GM19035 (cell line): ENCODE measurements around the gene IRF8.
"Not testable (repeated sequence)": the region's sequence is repeated elsewhere in the genome, so short reads cannot be mapped to it uniquely, and the experiment has no call there.

Source experiments
- ATAC-seq: cut with Tn5 transposase; IDR thresholded peaks from one replicate; pipeline ENCODE4 v1.9.1; 2021; ENCODE audit not compliant: unreplicated experiment

IRF8 gene

DNA sequence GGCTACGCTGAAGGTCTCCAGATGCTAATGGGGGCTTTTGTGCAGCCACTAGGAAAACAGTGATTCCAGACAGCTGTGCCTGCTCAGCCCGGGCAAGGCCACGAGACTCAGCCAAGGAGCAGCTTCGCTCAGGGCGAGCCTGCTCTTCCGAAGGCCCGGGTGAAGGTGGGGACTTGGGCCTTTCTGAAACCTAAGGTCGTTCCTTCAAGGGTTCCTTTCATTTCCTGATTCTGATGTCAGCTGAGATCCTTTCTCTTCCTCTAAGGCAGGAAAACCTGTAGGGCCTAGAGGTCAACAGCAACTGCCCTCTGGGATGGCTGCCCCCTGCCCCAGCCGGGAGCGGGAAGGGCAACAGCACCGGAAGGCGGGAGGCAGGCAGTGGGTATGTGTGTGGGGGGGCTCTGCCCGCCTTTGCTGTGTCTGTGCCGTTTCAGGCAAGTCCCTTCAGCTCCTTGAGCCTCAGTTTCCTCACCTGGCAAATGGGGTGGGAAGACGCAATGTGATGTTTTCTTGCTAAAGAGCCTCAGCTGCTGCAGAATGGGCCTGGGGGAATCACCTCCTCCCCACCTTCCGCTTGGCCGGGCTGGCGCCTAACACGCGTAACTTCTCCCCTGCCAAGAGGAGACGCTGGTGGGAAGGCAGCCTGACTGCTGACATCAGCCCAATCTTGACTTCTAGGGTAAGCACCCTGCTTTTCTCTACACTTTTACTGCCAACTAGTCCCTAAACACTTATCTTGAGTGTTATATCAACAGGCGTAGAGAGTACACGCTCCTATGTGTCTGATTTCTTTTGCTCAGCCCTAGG lies 32.8 kb downstream of the IRF8 start:
- no peak for ATAC-seq

DNA sequence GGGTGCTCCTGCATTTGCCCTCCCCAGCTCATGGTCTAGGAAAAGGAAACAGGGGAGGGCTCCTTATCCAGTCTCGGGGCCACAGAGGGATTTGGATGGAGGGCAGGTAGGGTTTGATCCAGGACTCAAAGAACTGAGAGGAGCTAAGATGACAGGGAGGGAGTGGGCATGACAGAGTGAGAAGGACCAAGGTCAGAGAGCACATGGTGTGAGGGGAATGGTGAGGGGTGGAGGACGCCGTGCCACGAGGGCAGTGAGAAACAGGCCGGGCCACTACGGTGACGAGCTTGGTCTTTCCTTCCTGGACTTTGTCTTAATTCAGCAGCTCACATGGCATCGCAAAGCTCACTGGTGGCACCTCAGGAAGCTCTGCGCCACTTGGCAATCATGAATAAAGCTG lies 35.2 kb downstream of the IRF8 start:
- no peak for ATAC-seq

DNA sequence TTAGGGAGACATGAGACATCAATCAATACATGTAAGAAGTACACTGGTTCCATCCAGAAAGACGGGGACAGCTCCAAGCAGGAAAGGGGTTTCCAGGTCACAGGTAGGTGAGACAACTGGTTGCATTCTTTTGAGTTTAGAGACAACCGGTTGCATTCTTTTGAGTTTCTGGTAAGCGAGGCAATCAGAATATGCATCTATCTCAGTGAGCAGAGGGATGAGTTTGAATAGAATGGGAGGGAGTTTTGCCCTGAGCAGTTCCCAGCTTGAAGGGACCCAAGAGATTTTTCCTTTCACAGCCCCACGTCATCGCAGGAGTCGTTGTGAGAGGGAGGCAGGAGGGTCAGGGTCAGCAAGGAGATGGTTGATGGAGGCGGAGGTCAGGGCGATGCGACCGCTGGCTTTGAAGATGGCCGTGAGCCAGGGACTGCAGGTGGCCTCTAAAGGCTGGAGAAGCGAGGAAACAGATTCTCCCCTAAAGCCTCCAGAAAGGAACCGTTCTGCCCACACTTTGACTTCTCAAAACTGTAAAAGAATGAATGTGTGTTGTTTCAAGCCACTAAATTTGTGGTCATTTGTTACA lies 36.5 kb downstream of the IRF8 start:
- no peak for ATAC-seq

DNA sequence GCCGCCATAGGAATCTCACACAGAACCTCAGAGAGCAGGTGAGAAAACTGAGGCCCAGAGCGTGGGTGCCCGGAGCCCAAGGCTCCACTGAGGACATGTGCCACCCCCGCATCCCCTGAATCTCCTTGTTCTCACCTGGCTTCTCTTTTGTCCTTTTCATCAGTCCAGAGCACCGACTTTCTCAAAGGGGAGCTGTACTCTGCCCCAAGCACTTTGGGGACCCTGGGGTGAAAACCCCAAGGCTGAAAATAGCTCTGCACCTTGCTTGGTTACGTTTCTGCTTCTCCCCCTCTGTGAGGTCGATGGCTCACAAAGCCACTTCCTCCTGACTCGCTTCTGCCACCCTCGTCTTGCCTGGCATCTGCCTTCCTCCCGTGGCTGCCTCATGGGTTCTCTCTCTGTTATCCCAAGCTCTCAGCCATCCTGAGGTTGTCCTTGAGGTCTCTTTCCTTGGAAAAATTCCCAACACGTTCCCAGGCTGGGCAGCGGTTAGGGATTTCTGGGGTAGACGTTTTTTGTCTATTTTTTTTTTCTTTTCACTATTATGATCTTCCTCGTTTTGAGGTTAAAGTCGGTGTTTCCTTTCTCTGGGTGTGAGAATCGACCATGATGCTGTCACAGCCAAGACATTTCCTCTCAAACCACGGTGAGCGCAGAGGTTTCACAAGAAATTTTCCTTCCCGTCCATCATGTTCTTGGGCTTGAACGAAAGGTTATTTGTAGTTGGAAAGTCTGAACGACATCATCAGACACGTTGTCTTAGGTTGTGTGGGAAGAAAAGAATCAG lies 37.2 kb downstream of the IRF8 start:
- peak; percentile 82 for ATAC-seq

DNA sequence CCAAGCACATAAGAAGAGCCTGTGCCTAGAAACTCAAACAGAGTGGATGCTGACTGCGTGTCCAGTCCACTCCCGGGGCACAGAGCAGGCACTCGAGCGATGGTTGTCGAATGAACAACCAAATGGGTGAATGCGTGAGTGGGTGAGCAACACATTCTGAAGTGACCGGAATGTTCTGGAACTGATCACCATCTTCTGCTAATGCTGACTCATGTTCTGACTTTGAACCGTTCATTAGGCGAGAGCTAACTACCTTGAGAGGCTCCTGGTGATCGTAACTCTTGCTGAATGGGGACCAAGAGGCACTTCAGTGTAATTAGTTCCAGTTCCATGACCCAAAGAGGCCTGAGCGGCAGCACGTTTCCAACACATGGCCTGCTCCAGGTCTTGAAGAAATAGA lies 37.9 kb downstream of the IRF8 start:
- ATAC-seq = no peak

DNA sequence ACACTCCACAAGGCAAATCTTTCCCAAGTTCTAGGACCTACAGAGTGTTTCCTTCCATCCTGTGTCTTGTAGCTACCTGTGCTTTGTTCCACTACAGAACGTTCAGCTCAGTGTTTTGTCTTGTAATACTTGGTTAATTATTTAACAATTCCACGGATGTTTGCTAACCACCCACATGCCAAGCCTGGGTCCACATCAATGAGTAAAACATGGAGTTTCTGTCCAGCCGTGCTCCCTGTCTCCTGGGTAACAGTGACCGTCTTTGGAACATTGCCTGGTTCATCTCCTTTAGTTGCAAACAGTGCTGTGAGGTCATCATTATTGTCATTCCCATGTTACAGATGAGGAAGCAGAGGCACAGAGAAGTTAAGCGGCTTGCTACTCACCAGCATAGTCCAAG lies 41.3 kb downstream of the IRF8 start:
- no peak for ATAC-seq

DNA sequence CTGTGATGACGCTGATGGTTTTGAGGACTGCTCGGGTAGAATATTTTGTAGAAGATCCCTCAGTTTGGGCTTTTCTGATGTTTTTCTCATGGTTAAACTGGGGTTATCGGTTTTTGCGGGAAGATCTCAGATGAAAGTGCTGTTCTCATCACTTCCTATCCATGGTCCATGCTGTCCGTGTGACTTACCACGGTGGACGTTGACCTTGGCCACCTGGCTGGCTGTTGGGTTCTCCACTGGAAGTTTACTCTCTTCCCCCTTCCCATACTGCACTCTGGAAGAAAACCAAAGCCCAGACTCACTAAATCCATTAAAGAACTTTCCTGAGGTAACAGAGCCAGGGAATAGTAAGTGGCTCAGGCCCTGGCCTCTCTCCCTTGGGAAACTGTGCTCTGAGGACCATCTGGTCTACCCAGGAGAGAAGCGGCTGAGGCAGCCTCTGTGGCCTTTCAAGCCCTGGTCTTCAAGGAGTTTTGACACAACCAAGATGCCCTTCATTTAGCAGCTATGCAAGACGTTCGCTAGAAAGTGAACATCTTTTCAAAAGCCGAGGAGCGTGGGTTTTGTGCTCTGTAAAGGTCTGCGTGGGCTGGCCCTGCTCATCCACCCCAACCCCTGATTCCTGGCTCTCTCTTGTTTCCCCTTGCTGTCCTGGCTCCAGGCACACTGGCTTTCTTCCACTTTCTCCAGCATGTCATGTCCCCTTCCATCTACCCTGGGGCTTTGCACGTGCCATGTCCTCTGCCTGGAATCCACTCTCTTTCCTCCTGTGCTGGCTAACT lies 43.1 kb downstream of the IRF8 start:
- no peak for ATAC-seq

DNA sequence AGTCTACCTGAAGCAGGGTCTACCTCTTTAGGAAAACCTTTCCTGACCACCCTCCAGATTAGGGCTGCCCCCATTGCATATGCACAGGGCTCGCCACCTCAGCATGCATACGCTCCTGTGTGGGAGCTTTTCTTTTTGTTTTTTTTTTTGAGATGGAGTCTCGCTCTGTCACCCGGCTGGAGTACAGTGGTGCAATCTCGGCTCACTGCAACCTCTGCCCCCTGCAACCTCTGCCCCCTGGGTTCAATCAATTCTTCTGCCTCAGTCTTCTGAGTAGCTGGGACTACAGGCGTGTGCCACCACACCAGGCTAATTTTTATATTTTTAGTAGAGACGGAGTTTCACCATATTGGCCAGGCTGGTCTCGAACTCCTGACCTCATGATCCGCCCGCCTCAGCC lies 43.7 kb downstream of the IRF8 start:
- ATAC-seq = not testable (repeated sequence)

DNA sequence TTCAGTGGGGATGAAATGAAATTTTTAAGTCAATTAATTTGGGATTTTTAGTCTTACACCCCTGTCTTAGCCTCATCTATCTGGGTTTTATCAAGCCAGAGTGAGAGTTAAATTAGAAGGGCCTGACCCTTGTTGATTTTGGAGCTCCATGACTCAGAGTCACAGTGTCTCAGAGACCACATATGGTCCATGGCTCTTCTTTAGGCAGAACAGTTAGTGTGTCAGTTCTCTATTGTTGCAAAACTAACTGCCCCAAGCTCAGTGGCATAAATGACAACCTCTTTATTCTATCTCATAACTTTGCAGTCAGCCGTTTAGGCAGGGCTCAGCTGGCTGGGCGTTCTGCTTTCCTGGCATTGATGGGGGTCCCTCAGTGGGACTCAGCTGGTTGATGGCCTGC lies 44.7 kb downstream of the IRF8 start:
- ATAC-seq = no peak

DNA sequence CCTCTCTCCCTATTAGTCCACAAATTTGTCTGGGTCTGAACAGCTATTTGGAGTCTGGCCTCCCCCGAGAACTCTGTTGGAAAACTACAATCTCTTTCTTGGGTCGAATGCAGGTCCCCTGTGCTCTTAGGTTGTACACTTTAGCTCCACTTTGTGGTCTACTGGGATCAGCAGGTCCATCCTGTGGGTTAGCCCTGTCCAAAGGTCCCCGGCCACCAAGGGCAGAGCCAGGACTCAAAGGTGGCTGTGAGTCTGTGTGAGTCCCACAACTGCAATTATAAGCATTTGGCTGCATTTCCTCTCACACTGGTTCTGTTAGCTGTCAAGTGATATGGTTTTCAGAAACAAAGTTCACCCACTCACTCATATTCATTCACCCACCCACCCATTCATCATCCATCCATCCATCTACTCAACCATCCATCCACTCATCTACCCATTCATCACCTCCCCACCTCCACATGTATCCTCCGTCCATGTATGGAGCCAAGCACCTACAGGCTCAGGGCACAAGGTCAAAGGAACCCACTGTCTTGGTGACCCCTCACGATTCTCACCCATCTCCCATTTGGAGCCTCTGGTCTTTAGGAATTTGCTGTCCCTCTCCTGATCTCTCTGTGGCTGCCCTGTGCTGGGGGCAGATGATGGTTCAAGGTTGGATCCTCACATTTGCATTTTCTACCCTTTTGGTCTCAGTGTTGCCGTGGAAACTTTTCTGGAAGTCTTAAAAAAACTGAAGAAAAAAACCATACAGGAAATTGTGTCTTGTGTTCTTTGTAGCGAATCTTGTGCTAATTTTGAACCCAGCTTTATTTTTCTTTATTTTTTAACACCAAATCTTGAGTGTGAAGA lies 45.8 kb downstream of the IRF8 start:
- no peak for ATAC-seq

DNA sequence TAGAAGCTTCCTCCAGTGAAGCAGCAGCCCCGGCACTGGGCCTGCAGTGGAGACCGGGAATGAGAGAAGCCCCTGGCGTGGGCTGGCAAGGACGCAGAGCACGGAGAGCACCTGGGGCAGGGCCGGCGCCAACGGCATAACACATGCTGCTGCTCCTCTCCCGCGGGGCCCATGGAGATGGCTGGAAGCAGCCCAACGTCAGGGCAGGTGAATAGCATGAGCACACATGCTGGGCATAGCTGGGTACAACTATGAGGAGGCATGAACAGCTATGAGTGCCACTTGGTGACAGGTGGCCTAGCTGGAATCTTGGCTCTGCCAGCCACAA lies 46.4 kb downstream of the IRF8 start:
- no peak for ATAC-seq

DNA sequence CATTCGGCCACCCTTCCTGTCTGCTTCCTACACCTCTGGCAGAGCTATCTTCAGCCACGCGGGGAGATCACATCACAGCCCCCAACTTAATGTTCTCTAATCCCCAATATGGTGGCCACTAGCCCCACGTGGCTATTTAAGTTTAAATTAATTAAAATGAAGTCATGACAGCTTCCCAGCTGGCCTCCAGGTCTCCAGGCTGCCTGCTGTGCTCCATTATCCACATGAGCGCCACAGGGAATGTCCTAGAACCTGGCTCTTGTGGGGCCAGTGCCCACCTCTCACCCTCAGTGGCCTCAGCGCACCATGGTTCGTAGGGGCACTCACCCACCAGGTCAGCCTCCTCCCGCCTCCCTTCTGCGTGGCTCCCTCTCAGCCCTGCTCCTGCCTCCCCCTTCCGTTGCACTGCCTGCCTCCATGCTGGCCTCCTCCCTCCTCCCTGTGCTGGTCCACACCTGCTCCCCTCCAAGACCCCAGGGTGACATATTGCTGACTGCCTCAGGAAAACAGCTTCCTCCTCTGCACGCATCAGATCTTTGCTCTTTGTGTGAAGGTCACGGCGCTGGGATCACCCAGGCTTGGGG lies 47.7 kb downstream of the IRF8 start:
- ATAC-seq = no peak

DNA sequence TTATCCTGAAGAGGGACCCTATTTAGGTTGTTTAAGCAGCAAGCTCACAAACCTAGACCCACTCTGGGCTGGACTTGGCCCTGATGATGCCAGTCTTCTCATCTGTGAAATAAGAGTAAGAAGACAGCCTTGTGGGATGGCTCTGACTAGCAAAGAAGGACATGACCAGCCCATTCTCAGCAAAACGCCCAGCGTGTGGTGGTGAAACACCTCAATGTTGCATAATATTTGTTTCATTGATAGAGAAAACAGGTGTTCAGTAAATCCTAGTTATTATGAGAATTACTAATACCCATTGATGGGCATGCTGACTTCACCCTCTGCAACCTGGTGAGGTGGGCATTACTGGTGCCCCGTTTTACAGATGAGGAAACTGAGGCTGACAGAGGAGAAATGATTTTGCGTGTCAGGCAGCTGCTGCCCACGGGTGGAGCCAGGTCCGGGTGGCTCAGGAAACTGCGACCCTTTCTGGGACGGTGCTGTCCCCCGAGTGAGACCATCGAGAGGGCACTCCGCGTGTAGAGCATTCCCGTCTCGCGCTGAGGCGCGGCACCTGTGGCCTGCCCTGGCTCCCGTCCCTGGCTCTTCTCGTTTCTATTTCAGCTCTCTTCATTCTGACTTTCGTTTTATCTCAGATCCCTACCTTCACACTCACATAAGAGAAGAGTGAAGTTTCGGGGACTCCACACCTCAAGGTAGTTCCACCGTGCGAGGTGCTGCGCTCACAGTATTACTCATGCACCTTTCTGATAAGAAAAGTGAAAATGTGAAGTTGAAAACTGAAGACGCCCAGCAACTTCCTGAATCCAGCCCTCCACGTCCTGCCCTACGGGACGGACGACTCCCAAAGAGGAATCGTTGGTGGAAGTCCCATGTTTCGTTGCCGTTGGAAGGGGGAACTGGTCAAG lies 48.5 kb downstream of the IRF8 start:
- peak; percentile 74 for ATAC-seq

DNA sequence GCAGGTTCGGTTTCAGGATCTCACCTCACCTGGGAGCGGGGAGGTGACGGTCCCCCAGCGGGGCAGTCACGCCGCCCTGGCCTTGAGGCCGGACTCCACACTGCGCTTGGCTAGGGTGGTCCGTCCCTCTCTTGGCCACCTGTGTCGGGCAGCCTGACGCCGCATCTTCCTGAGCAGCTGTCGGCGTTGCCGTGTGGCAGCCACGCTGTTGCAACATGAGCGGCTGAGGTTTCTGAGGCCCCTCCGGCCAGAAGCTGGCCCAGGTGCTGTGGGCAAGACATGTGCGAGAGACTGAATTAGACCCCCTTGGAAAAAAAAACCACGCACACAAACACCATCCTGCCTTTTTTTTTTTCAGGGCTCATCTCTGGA lies 49.2 kb downstream of the IRF8 start:
- ATAC-seq = peak; percentile 34

DNA sequence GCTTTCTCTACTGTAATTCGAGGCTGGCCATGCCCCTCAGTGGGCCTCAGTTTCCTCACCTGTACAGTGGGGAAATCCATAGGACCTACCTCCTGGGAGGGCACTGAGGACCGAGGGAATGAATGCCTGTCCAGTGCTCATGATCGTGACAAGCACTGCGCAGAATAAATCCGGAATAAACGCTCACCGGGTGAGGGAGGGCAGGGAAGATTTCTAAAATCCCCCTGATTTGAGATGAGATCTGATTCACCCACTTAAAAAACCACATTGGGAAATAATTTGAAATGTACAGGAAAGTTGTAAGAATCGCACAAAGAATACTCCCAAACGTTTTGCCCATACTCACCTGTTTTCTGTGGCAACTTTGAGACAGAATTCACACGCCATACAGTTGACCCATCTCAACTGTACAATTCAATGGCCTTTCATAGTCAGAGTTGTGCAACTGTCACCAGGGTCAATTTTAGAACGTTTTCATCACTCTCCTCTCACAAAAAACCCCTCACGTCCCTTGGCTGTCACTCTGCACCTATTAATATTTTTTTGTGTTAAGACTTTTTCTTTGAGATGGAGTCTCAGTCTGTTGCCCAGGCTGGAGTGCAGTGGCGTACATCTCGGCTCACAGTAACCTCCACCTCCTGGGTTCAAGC lies 49.8 kb downstream of the IRF8 start:
- ATAC-seq = no peak

DNA sequence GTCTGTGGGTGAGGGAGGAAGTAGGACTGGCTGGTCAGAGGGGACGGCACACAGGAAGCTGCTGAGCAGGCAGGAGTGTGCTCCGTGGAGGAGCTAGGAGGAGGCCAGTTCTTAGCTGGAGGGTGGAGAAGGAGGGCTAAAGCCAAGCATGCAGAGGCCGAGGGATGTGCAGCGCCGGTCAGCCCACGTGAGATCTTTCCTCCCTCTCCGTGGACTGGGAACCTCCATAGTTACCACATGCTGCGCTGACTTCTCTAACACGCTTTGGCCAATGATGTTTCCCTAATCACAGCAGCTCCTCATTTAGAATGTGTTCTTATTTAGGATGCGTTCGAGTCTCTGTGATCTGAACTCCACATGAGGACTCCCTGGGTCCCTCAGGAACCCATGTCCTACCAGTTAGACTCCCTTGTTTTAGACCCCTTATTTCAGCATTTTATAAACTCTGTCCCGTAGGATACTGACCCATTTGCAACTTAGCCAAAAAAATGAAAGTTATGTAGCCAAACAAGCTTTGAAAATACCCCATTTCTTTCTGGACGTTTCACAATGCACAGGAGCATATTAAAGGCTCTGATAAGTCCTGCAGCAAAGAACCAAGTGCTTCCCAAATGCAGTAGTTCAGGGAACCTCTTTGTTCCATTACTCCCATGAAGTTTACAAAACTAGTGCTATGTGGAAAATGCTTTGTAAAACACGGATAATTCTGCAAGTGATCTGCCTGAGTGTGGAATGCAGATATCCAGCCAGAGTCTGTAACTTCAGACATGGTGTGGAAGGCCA lies 51.4 kb downstream of the IRF8 start:
- ATAC-seq = no peak

DNA sequence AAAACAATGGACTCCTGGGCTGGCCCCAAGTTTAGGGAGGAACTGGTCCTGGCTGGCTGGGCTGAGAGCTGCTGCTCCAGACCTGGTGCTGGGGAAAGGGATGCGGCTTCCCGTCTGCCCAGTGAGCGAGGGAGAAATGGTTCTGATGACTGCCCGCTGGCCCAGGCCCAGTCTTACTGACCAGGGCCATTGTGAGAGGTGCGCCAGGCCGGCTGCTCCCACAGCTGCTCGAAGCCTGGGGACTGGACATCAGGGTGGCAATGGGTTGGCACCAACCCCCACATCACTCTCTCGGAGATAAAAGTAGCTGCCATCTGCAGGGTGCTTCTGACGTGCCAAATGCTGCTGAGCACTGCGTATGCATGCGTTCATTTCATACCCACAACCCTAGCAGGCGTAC lies 53.2 kb downstream of the IRF8 start:
- ATAC-seq = no peak

DNA sequence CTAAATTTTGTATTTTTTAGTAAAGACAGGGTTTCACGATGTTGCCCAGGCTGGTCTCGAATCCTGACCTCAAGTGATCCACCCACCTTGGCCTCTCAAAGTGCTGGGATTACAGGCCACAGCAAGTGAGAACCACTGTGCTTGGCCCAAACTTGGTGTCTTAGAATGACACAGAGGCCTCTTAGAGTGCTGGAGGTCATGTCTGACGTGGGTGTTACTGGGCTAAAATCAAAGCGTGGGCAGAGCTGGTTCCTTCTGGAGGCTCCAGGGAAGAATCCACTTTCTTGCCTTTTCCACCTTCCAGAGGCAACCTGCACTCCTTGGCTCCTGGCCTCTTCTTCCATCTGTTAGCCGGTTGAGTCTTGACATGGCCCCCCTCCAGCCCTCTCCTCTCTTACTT lies 53.8 kb downstream of the IRF8 start:
- ATAC-seq = no peak
